Colon (tissue), 2 donors: ENCODE results near the gene IZUMO4.

Source experiments
- FAIRE-seq: peaks from 2 replicates; lab custom pipeline; 2012; peaks lifted over from hg19 to GRCh38; lab: Jason Lieb, UNC
- donor health status: control.
- donor health status: control.

Gene IZUMO4

GRCh38 chr19:2148482-2149135, 51.9 kb downstream of the IZUMO4 start:
- FAIRE-seq, result no peak
